Activated naive CD4-positive, alpha-beta T cell treated with anti-CD3 and anti-CD28 coated beads, Interleukin-2, amount 50 U/mL, for 72 hours (primary cell): ENCODE results near the gene KCNJ5. TPM values are rescaled to one million over a fixed set of nuclear protein-coding genes. Genes with fewer than 3 reads are reported as not detected.
A peak's percentile ranks its signal among the peaks of the same experiment; 100 is the strongest.
"Not testable (repeated sequence)": the region's sequence is repeated elsewhere in the genome, so short reads cannot be mapped to it uniquely, and the experiment has no call there.

ENCODE experiments used
- ATAC-seq, 2 donors: fragments of 150-1000 bp; cut with Tn5 transposase; 2 replicates each; pipeline ENCODE4 v1.10.0; 2021; ENCODE audit warnings: mild to moderate bottlenecking in 2 of 2, moderate library complexity in 2 of 2
- DNase-seq, 2 donors: peaks; one replicate each; pipeline ENCODE4 v3.0.0; 2021 to 2022; ENCODE audit warnings: low spot score in 2 of 2
- H3K27ac Mint-ChIP-seq, 2 donors: one replicate each; pipeline ENCODE4 v1.8.0; 2022; ENCODE audit warnings: mild to moderate bottlenecking in 2 of 2, mixed read lengths in 2 of 2
- H3K36me3 Mint-ChIP-seq, 2 donors: one replicate each; pipeline ENCODE4 v1.8.0; 2022; ENCODE audit warnings: mixed read lengths in 2 of 2
- H3K9me3 Mint-ChIP-seq, 2 donors: one replicate each; pipeline ENCODE4 v1.8.0; 2022; ENCODE audit warnings: mixed read lengths in 2 of 2
- total RNA-seq, 2 donors: library from RNA; stranded (reverse); gene quantifications; one replicate each; pipeline ENCODE4 v1.2.3, GENCODE V29; 2022

Gene KCNJ5
- total RNA-seq, 2 donors from 2014 or later: not detected

DNA sequence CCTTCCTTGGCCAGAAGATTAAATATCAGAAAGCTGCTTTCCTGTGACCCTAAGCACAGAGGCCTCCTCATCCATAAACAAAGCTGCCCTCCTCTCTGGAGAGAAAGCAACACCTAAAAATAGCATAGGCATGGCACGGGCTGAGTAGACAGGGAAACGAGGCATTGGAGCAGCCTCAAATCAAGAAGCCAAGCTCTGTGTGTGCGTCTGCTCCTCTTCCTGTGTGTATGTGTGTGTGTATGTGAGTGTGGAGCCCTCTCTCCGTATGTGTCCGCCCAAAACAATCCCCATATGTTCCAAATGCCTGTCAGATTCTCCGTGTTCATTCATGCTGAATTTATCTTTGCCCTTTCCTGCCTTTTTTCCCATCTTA, 24.0 kb downstream of the KCNJ5 start:
- Mint-ChIP-seq H3K36me3 (no peaks in the 10 kb centered on the region), H3K27ac (no peak overlapping the region), H3K9me3 (no peaks in the 10 kb centered on the region)
- DNase-seq: no peak
- ATAC-seq: no peak

DNA sequence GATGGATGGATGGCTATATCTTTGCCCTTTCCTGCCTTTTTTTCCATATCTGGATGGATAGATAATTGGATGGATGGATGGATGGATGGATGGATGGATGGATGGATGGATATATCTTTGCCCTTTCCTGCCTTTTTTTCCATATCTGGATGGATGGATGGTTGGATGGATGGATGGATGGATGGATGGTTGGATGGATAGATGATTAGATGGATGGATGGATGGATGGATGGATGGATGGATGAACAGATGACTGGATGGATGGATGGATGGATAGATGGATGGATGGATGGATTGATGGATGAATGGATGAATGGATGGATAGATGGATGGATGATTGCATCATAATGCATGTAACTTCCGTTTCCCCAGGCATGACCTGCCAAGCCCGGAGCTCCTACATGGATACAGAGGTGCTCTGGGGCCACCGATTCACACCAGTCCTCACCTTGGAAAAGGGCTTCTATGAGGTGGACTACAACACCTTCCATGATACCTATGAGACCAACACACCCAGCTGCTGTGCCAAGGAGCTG, 24.9 kb downstream of the KCNJ5 start:
- H3K9me3 Mint-ChIP-seq: no peaks in the 10 kb centered on the region
- DNase-seq (no peak), ATAC-seq (no peak)
- H3K36me3 Mint-ChIP-seq: no peaks in the 10 kb centered on the region
- H3K27ac Mint-ChIP-seq: no peak overlapping the region

- ATAC-seq (no peak), DNase-seq (no peak)
- Mint-ChIP-seq H3K9me3 (no peaks in the 10 kb centered on the region), H3K36me3 (no peaks in the 10 kb centered on the region), H3K27ac (no peak overlapping the region)
Observed at GRCh38 chr11:128916681-128917080, 25.5 kb downstream of the KCNJ5 start.

- ATAC-seq (no peak), DNase-seq (no peak)
- Mint-ChIP-seq H3K27ac (peak overlapping the region in 1 of 2 donors; percentile 21), H3K36me3 (no peaks in the 10 kb centered on the region), H3K9me3 (no peaks in the 10 kb centered on the region)
Observed at GRCh38 chr11:128917144-128917724, 26.1 kb downstream of the KCNJ5 start.

GRCh38 chr11:128919216-128919615, 28.1 kb downstream of the KCNJ5 start:
- Mint-ChIP-seq H3K27ac (peak overlapping the region in 1 of 2 donors; percentile 79), H3K36me3 (no peaks in the 10 kb centered on the region), H3K9me3 (no peaks in the 10 kb centered on the region)
- ATAC-seq (no peak), DNase-seq (no peak)

- H3K36me3 Mint-ChIP-seq, DNase-seq, ATAC-seq, H3K27ac Mint-ChIP-seq, H3K9me3 Mint-ChIP-seq: not testable (repeated sequence)
Observed at GRCh38 chr11:128919635-128920034, 28.5 kb downstream of the KCNJ5 start.

DNA sequence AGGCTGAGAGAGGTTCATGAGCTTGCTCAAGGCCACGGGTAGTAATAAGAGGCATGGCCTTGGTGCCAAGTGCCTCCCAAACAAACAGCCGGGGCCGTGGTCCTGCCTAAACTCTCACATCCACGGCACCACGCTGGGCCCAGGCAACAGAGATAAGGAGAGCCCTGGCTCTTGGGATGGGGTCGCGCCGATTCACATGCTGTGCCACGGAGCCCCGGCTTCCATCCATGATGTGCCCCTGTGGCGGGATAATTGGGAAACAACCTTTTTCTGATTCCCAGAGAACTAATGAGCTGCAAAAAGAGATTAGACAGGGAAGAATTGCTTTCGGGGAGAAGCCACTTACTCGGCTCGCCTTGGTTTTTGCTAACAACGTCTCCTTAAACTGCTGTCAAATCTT, 29.5 kb downstream of the KCNJ5 start:
- no peaks in the 10 kb centered on the region for H3K9me3 Mint-ChIP-seq
- no peak overlapping the region for H3K27ac Mint-ChIP-seq
- ATAC-seq (no peak), DNase-seq (no peak)
- H3K36me3 Mint-ChIP-seq: no peaks in the 10 kb centered on the region

GRCh38 chr11:128921793-128922192, 30.6 kb downstream of the KCNJ5 start:
- Mint-ChIP-seq H3K9me3 (no peaks in the 10 kb centered on the region), H3K36me3 (no peaks in the 10 kb centered on the region), H3K27ac (no peak overlapping the region)
- DNase-seq: no peak
- ATAC-seq: peak in 1 of 2 donors; percentile 92

- H3K27ac Mint-ChIP-seq: no peak overlapping the region
- H3K9me3 Mint-ChIP-seq: no peaks in the 10 kb centered on the region
- ATAC-seq (no peak), DNase-seq (no peak)
- no peaks in the 10 kb centered on the region for H3K36me3 Mint-ChIP-seq
Observed at GRCh38 chr11:128924104-128924503, 32.9 kb downstream of the KCNJ5 start.

GRCh38 chr11:128924510-128925249, 33.5 kb downstream of the KCNJ5 start:
- no peak for ATAC-seq
- Mint-ChIP-seq H3K36me3 (no peaks in the 10 kb centered on the region), H3K27ac (no peak overlapping the region), H3K9me3 (no peaks in the 10 kb centered on the region)
- DNase-seq: no peak

DNA sequence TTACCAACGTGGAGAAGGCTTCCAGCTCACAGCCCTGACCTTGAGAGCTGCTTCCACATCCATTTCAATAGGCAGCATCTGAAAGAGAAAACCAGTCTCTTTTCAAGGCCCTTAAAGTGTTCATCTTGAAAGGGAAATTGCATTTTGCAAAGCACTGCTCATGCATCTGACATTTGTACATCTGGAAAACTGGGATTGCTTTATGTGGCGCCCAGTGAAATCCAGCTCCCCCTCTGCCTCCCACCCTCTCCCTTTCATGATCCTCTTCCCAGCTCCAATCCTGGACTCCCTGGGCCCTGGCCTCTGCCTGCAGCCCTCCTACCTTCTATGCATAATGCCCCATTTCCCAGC, 34.1 kb downstream of the KCNJ5 start:
- H3K36me3 Mint-ChIP-seq: no peaks in the 10 kb centered on the region
- DNase-seq: no peak
- no peak for ATAC-seq
- no peaks in the 10 kb centered on the region for H3K9me3 Mint-ChIP-seq
- no peak overlapping the region for H3K27ac Mint-ChIP-seq

DNA sequence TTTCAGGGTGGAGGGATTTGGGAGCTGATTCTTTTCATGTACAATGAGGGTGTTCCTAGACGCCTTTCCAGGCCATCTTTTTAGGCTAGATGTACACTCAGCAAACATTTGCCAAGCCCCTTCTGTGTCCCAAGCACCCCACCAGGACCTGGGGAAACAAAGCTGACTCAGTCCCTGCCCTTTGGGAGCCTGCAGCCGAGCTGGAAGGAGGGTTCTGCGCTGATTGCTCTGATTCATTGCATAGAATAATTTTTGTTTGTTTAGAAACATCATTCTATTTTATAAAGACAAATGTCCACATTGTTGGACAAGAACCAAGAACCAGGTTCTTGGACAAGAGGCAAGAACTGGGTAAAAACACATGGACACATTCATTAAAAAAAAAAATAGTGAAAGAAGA, 34.8 kb downstream of the KCNJ5 start:
- no peak for ATAC-seq
- H3K27ac Mint-ChIP-seq: no peak overlapping the region
- H3K36me3 Mint-ChIP-seq: no peaks in the 10 kb centered on the region
- no peaks in the 10 kb centered on the region for H3K9me3 Mint-ChIP-seq
- DNase-seq: no peak

GRCh38 chr11:128926437-128927107, 35.4 kb downstream of the KCNJ5 start:
- Mint-ChIP-seq H3K27ac (no peak overlapping the region), H3K9me3 (no peaks in the 10 kb centered on the region), H3K36me3 (no peaks in the 10 kb centered on the region)
- DNase-seq: no peak
- no peak for ATAC-seq

DNA sequence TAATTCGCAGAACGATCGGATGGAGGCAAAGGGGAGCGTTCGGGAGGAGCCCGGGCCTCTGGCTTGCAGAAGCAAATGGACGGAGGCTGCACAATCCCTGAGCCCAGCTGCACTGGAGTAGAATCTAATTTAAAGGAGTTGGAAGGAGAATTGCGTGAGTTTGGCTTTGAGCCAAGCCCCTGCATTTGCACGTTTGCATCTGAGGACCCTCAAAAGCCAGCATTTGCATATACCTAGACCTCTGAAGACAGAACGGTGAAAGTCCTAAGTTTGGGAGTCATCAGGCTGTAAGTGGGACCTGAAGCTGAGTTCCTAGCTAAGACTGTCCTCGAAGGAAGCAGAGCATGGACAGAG, 35.9 kb downstream of the KCNJ5 start:
- Mint-ChIP-seq H3K9me3 (no peaks in the 10 kb centered on the region), H3K27ac (no peak overlapping the region), H3K36me3 (no peaks in the 10 kb centered on the region)
- no peak for ATAC-seq
- no peak for DNase-seq

DNA sequence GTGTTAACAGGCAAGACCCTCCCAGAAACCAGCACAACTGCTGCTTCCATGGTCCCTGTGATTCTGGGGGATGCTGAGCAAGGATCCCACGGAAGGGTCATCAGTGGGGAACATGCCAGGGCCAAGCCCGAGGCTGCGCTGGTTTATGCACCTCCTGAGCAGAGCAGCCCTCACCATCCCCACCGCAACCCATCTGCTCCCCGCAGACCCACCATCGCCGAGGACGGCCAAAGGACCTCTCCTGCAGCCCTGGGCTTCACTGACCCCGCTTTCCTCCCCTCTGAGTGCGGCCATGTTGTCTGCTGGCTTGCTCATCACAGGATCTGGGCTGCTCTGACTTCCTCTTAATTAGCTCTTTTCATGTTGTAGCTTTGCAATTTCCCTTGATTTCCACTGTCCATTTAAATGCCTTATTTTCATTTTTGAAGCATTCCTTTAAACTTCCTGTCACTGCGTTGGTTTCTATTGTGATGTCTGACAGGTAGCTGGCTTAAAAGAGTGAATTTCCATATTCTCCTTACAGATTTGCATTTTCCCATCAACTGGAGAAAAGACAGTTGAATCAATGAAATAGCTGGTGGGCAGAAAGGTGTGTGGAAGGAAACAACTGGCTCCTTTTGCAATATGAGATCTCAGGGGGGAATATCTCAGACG, 36.7 kb downstream of the KCNJ5 start:
- no peaks in the 10 kb centered on the region for H3K9me3 Mint-ChIP-seq

GRCh38 chr11:128928400-128928799, 37.2 kb downstream of the KCNJ5 start:
- H3K9me3 Mint-ChIP-seq: no peaks in the 10 kb centered on the region
- ATAC-seq (peak in 1 of 2 donors; percentile 59), DNase-seq (no peak)
- no peak overlapping the region for H3K27ac Mint-ChIP-seq
- no peaks in the 10 kb centered on the region for H3K36me3 Mint-ChIP-seq

More for the DNA sequence above, 36.7 kb downstream of the KCNJ5 start:
- no peaks in the 10 kb centered on the region for H3K36me3 Mint-ChIP-seq
- no peak overlapping the region for H3K27ac Mint-ChIP-seq
- ATAC-seq (no peak), DNase-seq (no peak)

DNA sequence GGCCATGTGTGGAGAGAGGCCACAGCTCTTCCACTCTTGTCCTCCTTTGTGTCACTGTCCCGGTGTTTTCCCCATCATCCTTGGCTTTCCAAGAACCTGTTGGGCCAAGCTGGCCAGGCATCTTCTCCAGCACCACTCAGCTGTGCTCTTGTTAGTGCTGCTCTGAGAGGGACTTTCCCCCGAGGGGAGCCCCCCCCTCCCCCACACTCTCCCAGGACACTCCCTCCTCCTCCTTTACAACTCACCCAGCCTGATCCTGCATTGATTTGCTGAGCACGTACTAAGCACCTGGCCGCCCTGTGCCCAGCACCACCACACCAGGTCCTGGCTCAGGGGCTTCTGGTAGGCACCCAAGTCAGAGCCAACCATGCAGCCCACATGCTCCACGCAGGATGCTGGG, 38.3 kb downstream of the KCNJ5 start:
- H3K27ac Mint-ChIP-seq: no peak overlapping the region
- H3K9me3 Mint-ChIP-seq: no peaks in the 10 kb centered on the region
- H3K36me3 Mint-ChIP-seq: no peaks in the 10 kb centered on the region
- ATAC-seq (peak; percentile 50 to 52), DNase-seq (no peak)
